HG03060 (cell line): ENCODE data around the gene ZNF554.
"Not testable (repeated sequence)": the region's sequence is repeated elsewhere in the genome, so short reads cannot be mapped to it uniquely, and the experiment has no call there.

ENCODE experiments used
- ATAC-seq: cut with Tn5 transposase; IDR thresholded peaks from one replicate; pipeline ENCODE4 v1.9.1; 2021; ENCODE audit warnings: low read depth, moderate number of reproducible peaks; ENCODE audit not compliant: unreplicated experiment

Gene ZNF554

DNA sequence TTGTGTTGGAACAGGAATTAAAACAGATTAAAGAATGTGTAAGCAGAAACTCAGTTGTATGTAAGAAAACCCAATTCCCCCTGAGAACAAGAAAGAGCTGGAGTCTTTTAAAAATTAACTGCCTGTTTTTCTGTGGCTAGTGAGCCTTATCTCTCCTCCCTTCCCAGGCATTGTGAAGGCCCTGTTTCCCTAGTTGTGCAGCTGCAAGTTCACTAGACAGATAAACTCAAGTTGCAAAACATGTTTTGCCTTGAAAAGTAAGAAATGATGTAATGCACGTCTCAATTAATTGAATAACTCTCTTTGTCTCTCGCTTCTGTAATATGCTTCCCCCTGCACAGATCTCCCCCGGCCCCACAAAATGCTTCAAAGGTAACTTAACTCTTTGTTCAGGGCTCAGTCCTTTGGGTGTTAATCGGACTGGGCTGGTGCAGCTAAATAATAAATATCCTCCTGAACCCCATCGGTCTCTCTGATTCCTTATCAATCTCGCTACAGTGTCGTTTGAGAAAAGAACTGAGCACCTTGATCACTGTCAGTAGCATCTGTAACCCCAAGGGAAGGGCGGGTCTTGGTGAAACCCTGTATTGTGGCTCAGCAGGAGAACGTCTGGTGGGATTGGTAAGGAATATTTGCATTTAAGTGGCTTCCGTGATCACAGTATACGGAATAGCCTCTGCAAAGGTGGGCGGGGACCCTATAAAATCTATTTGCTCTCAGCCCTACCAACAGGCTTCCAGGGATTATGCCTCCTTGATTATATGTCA is 45.8 kb downstream of the ZNF554 start:
- no peak for ATAC-seq

- ATAC-seq, result no peak
Measured at GRCh38 chr19:2866495-2867024, 46.9 kb downstream of the ZNF554 start.

DNA sequence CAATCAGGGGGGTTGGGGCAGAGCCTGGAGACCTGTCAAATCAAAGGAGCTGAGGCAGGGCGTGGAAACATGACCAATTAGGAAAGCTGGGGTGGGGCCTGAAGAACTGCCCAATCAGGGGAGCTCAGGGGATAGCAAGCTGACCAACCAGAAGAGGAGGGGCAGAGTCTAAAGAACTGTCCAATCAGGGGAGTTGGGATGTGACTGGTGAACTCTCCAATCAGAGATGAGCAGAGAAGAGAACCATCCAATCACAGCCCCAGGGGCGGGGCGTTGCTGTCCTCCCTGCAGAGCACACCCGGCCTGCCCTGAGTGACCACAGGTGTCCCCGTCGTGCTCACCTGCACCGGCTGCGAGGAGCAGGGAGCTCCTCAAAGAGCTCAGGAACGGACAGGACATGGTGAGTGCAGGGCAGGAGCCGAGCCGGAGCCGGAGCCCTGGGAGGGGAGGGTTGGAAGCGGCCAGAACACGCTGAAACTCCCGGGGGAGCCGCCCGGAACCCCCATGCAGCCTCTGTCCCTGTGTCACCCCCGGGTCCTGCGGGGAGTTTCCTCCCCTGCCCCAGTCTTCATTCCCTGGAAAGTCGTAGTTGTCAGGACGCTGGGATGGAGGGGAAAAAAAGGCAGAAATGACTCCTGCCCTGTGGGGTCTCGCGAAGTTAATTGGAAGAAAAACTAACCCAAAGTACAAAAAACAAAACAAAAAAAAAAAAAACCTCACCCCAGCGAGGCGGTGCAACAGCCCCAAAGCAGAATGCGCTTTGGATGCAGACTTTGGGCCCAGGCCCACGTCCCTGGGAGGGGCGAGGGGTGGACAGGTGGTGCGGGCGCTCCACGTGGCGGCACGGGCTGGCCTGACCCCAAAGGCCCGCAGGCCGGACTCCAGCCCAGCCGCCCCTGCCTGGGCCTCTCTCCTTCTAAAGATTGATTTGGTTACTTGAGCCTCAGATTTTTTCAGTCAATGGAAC is 47.6 kb downstream of the ZNF554 start, which contains the start of gene ZNF556:
ZNF556 (plus strand) TSS at position 311 of the 967 bp plus-strand sequence; CDS start at position 398, 87 bp downstream.
- ATAC-seq, result no peak

- no peak for ATAC-seq
Measured at GRCh38 chr19:2869618-2870017, 50.0 kb downstream of the ZNF554 start.

DNA sequence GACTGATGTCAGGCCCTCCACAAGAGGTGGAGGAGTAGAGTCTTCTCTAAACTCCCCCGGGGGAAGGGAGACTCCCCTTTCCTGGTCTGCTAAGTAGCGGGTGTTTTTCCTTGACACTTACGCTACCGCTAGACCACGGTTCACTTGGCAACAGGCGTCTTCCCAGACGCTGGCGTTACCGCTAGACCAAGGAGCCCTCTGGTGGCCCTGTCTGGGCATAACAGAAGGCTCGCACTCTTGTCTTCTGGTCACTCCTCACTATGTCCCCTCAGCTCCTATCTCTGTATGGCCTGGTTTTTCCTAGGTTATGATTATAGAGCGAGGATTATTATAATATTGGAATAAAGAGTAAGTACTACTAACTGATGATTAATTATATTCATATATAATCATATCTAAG is 52.5 kb downstream of the ZNF554 start:
- not testable (repeated sequence) for ATAC-seq

- ATAC-seq, result no peak
Measured at GRCh38 chr19:2877398-2878331, 58.0 kb downstream of the ZNF554 start.

GRCh38 chr19:2883686-2884439 is 64.2 kb downstream of the ZNF554 start:
- no peak for ATAC-seq

DNA sequence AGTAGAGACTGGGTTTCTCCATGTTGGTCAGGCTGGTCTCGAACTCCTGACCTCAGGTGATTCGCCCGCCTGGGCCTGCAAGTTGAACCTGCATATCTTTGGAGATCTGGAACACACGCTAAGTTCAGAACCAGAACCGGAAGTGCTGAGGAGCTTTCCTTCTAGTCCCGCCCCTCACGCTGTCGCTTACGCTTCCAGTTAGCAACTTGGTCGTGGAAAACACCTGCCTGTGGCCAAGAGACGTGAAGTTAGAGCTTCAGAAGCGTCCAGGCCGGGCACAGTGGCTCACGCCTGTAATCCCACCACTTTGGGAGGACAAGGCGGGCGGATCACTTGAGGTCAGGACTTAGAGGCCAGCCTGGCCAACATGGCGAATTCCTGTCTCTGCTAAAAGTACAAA is 66.1 kb downstream of the ZNF554 start:
- ATAC-seq, result no peak
